Mucosa of stomach (tissue), 1 donor: ENCODE measurements around the gene CAPN2.
A peak's percentile ranks its signal among the peaks of the same experiment; 100 is the strongest.
"Not testable (repeated sequence)": the region's sequence is repeated elsewhere in the genome, so short reads cannot be mapped to it uniquely, and the experiment has no call there.

Source experiments
- H3K27me3 ChIP-seq: one replicate; pipeline ENCODE4 v1.7.0; 2013; ENCODE audit warnings: mild to moderate bottlenecking, low read length; ENCODE audit not compliant: control insufficient read depth, insufficient read depth
- H3K36me3 ChIP-seq: one replicate; pipeline ENCODE4 v1.7.0; 2013; ENCODE audit warnings: low read length; ENCODE audit not compliant: control insufficient read depth, insufficient read depth
- H3K4me1 ChIP-seq: one replicate; pipeline ENCODE4 v1.7.0; 2013; ENCODE audit warnings: mild to moderate bottlenecking, low read length; ENCODE audit not compliant: control insufficient read depth, insufficient read depth
- H3K4me3 ChIP-seq: one replicate; pipeline ENCODE4 v1.7.0; 2013; ENCODE audit warnings: low read length
- H3K9ac ChIP-seq: one replicate; pipeline ENCODE4 v1.7.0; 2013; ENCODE audit warnings: mild to moderate bottlenecking, low read length, moderate library complexity
- H3K9me3 ChIP-seq: one replicate; pipeline ENCODE4 v1.7.0; 2013; ENCODE audit warnings: mild to moderate bottlenecking, low read length, moderate library complexity; ENCODE audit not compliant: control insufficient read depth
- donor health status: Pancreatic carcinoma.

Gene CAPN2

DNA sequence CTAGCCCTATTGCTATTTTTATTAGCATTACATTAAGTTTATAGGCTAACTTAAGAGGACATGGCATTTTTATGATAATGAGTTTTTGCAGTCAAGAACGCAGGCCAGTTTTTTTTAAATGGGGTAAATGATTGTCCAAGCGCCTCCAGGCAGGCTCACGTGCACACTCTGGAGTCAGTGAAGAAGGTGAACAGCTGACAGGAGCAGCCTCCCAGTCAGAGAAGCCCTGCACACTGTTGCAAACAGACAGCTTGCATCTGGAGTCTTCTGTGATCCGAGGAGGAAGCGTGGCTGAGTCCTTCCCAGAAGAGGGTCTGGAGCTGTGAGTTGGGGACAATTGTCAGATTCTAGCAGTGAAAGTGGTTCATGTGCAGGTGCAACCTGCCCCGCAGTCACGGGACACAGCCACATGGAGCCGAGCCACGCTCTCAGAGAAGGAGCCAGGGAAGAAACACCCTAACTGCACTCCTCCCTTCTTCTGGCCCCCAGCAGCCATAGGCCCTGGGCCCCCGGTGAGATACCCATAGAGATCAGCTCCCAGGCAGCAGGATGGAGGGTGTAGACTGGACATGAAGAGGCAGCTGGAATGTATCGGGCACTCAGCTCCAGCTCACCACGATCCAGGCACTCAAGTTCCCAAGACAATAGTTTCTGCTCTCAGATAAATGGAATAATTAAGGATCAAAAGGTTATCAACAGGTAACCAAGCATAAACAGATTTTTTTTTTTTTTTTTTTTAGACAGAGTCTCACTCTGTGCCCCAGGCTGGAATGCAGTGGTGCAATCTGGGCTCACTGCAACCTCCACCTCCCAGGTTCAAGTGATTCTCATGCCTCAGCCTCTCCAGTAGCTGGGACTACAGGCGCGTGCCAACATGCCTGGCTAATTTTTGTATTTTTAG lies 26.4 kb downstream of the CAPN2 start:
- Histone ChIP-seq H3K9ac (no peak overlapping the region), H3K36me3 (no peaks in the 10 kb centered on the region), H3K4me3 (no peak overlapping the region), H3K27me3 (no peaks in the 10 kb centered on the region), H3K4me1 (peaks cover 53% of the 10 kb centered on the region), H3K9me3 (no peaks in the 10 kb centered on the region)

DNA sequence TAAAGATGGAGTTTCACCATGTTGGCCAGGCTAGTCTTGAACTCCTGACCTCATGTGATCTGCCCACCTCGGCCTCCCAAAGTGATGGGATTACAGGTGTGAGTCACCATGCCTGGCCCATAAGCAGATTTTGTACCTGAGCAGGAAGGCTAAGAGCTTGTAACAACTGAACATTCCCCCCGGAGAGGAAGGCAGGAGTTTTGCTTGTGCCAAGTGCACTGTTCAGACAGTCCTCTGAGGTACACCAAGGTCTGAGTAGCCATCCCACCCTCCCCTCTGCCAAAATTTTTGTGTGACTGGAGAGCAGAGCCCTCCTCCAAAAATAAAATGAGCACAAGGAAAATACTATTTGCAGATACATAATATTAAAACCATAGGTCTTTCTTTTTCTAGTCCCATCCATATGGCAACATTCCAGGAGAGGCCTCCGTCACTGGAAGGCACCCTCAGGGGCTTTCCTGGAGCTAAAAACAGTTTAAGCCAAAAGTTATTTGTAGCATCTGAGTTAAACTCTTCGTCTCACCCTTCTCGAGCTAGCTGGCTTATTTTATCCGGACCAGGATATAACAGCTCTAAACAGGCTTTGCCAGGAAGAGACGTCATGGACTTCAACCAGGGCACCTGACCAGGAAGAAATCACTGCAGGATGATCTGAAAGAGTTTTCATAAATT lies 27.2 kb downstream of the CAPN2 start:
- Histone ChIP-seq H3K9ac (peak overlapping the region; percentile 38), H3K27me3 (no peaks in the 10 kb centered on the region), H3K36me3 (no peaks in the 10 kb centered on the region), H3K4me3 (no peak overlapping the region), H3K9me3 (no peaks in the 10 kb centered on the region), H3K4me1 (peaks cover 45% of the 10 kb centered on the region)

DNA sequence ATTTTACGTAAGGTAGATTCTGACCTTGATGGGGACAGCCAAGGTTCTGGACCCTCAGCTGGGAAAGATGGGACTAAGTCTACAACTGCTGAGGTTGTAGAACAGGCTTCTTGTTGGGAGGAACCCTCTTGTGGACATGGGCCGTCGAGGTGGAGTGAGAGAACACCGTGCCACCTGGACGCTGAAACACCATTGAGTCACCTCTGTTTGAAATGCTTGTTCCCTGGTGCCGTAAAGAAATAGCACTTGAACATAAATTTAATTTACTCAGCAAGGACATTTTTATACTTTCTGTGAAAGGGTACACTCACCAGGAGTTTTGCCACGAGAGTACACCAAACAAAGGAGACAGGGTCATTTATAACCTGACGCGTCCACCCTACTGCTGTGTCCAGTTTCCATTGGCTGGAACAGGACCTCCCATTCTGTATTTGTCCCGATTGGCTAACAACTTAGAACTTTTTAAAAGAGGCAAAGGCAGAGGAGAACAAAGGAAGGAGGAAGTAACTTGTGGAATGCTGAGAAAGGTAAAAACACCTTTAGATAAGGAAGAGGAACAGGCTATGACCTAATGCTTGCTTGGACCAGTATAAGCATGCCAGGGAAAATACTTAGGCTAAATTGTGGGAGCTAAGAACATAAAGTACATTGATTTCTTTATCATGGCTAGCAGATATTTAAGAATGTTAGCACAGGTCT lies 27.8 kb downstream of the CAPN2 start:
- Histone ChIP-seq H3K4me1 (peaks cover 41% of the 10 kb centered on the region), H3K9ac (peak overlapping the region; percentile 38)
- H3K27me3 ChIP-seq, H3K9me3 ChIP-seq, H3K4me3 ChIP-seq, H3K36me3 ChIP-seq: not testable (repeated sequence)

DNA sequence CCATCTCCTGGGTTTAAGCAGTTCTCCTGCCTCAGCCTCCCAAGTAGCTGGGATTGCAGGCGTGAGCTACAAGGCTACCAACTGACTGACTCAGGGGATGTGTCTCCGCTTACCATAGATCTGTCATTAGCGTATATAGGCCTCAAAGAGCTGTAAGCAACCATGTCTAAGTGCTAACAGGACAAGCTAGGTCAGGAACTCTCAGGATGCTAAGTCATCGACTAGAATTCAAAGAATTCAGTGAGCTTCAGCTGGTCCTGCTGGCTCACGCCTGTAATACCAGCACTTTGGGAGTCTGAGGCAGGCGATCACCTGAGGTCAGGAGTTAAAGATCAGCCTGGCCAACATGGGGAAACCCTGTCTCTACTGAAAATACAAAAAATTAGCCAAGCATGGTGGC lies 29.5 kb downstream of the CAPN2 start:
- no peaks in the 10 kb centered on the region for H3K9me3 ChIP-seq

DNA sequence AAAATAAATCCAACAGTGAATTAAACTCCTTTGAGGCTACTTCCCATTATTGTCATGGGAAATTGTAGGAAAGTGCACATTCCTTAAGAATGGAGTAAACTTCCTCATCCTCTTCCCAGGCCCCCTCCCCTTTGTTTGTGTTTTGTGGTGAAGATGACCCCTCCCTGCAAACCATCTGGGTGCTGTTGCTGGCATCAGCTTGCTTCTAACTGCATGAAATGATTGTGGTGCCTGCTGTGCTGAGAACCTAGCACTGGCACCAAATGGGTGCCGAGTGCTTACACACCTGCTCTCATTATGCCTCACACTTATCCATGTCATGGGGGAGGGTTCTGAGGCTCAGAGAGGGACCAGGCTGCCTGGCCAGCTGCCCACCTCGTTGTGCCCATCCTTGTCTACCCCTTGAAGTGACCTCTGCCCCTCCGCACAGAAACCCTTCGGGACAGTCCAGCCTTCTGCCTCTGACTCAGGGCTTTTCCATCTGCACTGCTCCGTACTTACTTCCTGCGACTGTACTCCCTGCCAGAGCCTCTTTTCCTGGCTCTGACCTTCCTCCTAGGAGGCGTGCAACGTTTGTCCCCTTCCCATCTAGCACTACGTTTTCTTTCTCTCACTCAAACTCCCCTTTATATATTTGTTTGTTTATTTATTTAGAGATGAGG lies 30.6 kb downstream of the CAPN2 start:
- no peaks in the 10 kb centered on the region for H3K9me3 ChIP-seq
- H3K36me3 ChIP-seq: peaks cover 7% of the 10 kb centered on the region
- H3K4me3 ChIP-seq: no peak overlapping the region
- H3K4me1 ChIP-seq: peaks cover 38% of the 10 kb centered on the region
- H3K27me3 ChIP-seq: no peaks in the 10 kb centered on the region
- no peak overlapping the region for H3K9ac ChIP-seq

More for the DNA sequence above, 29.5 kb downstream of the CAPN2 start:
- peaks cover 3% of the 10 kb centered on the region for H3K36me3 ChIP-seq
- no peaks in the 10 kb centered on the region for H3K27me3 ChIP-seq
- H3K4me1 ChIP-seq: peaks cover 41% of the 10 kb centered on the region
- H3K4me3 ChIP-seq: no peak overlapping the region
- peak overlapping the region; percentile 42 for H3K9ac ChIP-seq

DNA sequence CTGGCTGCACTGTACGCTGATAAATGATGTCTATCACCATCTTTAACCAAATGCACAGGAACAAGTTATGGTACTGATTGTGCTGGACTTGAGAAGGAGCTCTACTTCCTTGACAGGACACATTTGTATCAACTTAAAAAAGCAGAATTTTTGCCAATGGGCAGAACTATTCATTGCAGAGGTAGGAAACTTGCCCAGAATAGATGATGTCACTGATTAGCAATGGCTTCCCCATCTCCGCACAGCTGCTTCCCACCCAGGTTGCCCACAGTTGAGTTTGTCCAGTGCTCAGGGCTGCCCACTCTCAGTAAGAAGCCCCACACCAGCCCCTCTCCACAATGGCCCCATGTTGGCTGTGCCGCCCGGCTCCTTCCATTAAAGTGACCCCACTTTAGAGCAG lies 33.4 kb downstream of the CAPN2 start:
- peaks cover 7% of the 10 kb centered on the region for H3K36me3 ChIP-seq

DNA sequence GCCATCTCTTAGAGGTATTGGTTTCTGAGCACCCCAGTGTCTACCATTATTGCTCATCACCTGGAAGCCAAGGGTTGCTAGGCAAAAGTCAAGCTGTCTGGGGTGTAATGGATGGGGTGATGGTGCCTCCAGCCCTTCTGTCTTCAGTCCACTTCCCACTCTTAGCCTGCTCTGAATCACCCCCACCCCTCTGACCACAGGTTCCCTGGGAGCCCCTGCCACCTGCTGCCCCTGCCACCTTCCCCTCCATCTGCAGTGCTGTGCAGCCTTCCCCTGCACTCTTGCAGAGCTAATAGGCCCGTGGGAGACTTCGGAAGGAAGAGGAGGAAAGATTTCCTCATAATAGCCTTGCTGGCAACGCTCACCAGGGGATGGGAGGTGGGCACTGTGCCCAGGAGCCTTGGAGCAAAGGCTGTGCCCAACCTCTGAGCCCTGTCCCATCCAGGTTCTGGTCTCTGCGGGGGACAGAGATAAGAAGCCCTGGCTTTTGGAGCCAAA lies 35.5 kb downstream of the CAPN2 start:
- peaks cover 10% of the 10 kb centered on the region for H3K36me3 ChIP-seq
- H3K9ac ChIP-seq: no peak overlapping the region
- H3K4me1 ChIP-seq: peaks cover 22% of the 10 kb centered on the region
- H3K9me3 ChIP-seq: no peaks in the 10 kb centered on the region
- no peaks in the 10 kb centered on the region for H3K27me3 ChIP-seq
- no peak overlapping the region for H3K4me3 ChIP-seq

More for the DNA sequence above, 33.4 kb downstream of the CAPN2 start:
- Histone ChIP-seq H3K4me3 (no peak overlapping the region), H3K9ac (no peak overlapping the region), H3K9me3 (no peaks in the 10 kb centered on the region), H3K27me3 (no peaks in the 10 kb centered on the region), H3K4me1 (peaks cover 33% of the 10 kb centered on the region)

DNA sequence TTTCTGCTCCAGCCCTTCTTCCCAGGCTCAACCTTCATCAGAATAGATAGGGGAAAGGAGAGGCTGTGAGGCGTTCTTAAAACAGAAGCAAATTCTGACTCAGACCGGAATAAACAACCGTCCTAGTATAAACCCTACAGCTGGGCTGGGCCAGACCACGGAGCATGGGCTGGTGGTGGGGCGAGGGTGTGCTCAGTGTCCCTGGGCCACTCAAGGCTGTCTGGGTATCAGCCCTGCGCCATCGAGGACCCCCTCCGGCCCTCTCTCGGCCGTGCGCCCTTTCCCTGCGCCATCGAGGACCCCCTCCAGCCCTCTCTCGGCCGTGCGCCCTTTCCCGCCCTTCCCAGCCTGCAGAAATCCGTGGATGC lies 36.0 kb downstream of the CAPN2 start:
- no peaks in the 10 kb centered on the region for H3K9me3 ChIP-seq
- peak overlapping the region; percentile 35 for H3K9ac ChIP-seq
- H3K27me3 ChIP-seq: no peaks in the 10 kb centered on the region
- H3K4me3 ChIP-seq: no peak overlapping the region
- H3K4me1 ChIP-seq: peaks cover 17% of the 10 kb centered on the region
- H3K36me3 ChIP-seq: peaks cover 13% of the 10 kb centered on the region

DNA sequence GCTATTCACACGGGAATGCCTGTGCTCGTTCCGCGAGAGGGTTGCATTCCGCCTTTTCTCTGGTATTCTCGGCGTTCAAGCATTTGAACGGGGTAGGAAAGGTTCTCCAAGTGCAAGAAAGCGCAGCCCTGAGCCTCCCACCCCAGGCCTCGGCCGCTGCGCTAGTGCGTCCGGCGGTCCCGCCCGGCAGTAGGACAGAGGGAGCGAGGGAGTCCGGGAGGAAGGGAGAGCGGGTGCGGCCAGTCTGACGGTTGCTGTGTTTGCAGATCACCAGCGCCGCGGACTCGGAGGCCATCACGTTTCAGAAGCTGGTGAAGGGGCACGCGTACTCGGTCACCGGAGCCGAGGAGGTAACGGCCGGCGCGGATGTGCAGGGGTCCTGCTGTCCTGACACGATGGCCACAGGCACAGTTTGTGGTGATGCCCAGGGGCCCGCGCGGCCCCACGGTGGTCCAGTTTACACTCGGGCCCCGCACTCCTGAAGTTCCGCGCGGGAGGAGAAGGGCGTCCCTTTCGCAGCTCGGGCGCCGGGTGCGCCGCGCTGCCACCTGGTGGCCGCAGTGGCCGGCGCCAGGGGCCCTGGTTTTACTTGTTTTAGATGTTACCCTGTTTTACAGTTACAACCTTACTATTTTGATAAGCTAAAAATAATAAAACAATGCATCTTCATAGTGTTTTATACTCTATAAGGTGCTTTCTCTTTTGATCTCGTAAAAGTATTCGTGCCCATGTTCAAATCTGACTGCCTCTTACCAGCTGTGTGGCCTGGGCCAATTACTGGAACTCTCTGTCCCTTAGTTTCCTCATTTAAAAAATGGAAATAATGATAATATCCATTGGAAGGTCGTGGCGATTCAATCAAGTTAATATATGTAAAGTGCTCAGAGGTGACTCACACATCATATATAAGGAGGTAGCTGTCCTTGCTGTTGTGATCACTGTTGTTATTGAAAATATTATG lies 36.7 kb downstream of the CAPN2 start:
- Histone ChIP-seq H3K4me1 (peaks cover 17% of the 10 kb centered on the region), H3K9me3 (no peaks in the 10 kb centered on the region), H3K4me3 (no peak overlapping the region), H3K36me3 (peaks cover 19% of the 10 kb centered on the region), H3K9ac (peak overlapping the region; percentile 35), H3K27me3 (no peaks in the 10 kb centered on the region)

DNA sequence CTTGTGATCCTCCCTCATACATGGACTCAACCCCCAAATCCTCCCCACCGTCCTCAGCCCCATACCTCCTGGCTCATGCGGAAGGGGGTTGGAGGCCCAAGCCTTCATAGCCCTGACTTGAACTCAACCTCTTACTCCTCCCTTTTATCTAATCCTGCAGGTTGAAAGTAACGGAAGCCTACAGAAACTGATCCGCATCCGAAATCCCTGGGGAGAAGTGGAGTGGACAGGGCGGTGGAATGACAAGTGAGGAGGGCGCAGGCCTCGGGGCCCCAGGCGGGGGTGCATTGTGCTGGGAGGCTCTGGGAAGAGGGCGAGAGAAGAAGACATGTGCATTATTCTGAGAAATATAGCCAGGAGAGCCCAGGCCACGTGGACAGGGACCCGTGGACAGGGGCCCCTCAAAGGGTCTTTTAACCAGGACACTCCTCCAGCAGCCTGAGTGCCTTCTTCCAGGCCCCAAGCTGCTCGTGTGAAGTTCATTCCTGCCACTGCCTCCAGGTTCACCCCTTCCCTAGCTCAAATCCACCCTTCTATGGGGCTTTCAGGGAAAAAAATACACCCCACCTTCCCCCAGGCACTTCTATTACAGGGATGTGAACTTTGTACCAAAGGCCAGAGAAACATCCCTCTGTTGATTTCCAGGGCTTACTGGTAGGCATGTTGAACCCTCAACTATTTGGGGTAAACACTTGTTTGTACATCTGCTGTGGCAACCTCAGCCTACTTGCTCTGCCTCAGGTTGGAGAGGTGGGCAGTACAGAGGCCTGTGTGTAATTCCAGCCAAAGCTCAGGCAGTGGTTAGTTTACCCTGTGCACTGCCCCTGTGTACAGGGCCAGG lies 38.6 kb downstream of the CAPN2 start:
- Histone ChIP-seq H3K4me3 (no peak overlapping the region), H3K36me3 (peaks cover 21% of the 10 kb centered on the region), H3K9me3 (no peaks in the 10 kb centered on the region), H3K4me1 (peaks cover 17% of the 10 kb centered on the region), H3K27me3 (no peaks in the 10 kb centered on the region), H3K9ac (no peak overlapping the region)
